HepG2 (cell line): ENCODE data around the gene MYADML2. TPM values are rescaled to one million over a fixed set of nuclear protein-coding genes. Genes with fewer than 3 reads are reported as not detected.
"Not testable (repeated sequence)": the region's sequence is repeated elsewhere in the genome, so short reads cannot be mapped to it uniquely, and the experiment has no call there.

ENCODE experiments used
- ATAC-seq: fragments of 200-7000 bp; cut with Tn5 transposase; 3 replicates; pipeline ENCODE4 v1.9.1; 2020; ENCODE audit warnings: mild to moderate bottlenecking, moderate library complexity
- BruUV-seq: library from RNA; stranded (reverse); fragments of 400-500 nt; replicated peaks from 2 replicates; lab custom pipeline; 2021; lab: Mats Ljungman, UMichigan
- CTCF ChIA-PET: fragments of 300-600 bp; formaldehyde crosslinking; extraction: SDS; loops from one replicate; lab custom pipeline; 2021; ENCODE audit warnings: low total read pairs, inconsistent platforms, low intra/inter-chr PET ratio; lab: Yijun Ruan, JAX
- POLR2A ChIA-PET: fragments of 350-600 bp; sonication (Branson Sonifier 250); formaldehyde crosslinking; loops from one replicate; lab custom pipeline; 2020; ENCODE audit warnings: antibody characterized with exemption, inconsistent platforms; lab: Yijun Ruan, JAX
- DNase-seq: peaks from one replicate; pipeline ENCODE4 v3.0.0-alpha.2; 2015; ENCODE audit warnings: low spot score
- FAIRE-seq: peaks from 3 replicates; lab custom pipeline; 2011; peaks lifted over from hg19 to GRCh38; lab: Jason Lieb, UNC
- H2AFZ ChIP-seq: one replicate; pipeline ENCODE4 v1.6.1; 2011; ENCODE audit warnings: low read length, inconsistent platforms
- H3K27ac ChIP-seq: fragments of 300-600 bp; 3 replicates; pipeline ENCODE4 v1.8.0; 2011; ENCODE audit warnings: mixed run types, mild to moderate bottlenecking, mixed read lengths, low read length, inconsistent platforms; ENCODE audit not compliant: insufficient read depth; ENCODE audit errors: extremely low read length
- H3K27me3 ChIP-seq, 2 experiments: fragments of 200-600 bp in 1 of 2; 2 replicates in 1 of 2; 3 replicates in 1 of 2; pipeline versions ENCODE4 v1.6.0 to v1.8.0; 2011; ENCODE audit warnings: low read length in 2 of 2, mild to moderate bottlenecking in 2 of 2, moderate library complexity in 2 of 2, inconsistent platforms in 1 of 2; ENCODE audit not compliant: insufficient read depth in 2 of 2, control insufficient read depth in 1 of 2
- H3K36me3 ChIP-seq, 2 experiments: fragments of 200-600 bp in 1 of 2; replicated peaks in 1 of 2; 2 replicates in 1 of 2; 3 replicates in 1 of 2; pipeline versions ENCODE4 v1.5.1 to v1.8.0; 2011; ENCODE audit warnings: low read length in 2 of 2, inconsistent platforms in 1 of 2; ENCODE audit not compliant: insufficient read depth in 2 of 2, control insufficient read depth in 1 of 2
- H3K4me1 ChIP-seq: 2 replicates; pipeline ENCODE4 v1.5.1; 2012; ENCODE audit warnings: low read length, inconsistent platforms; ENCODE audit not compliant: insufficient read depth
- H3K4me2 ChIP-seq: 2 replicates; pipeline ENCODE4 v1.6.0; 2011; ENCODE audit warnings: low read depth, low read length, inconsistent platforms
- H3K4me3 ChIP-seq, 3 experiments: fragments of 200-600 bp in 1 of 3; sonication (generic), shearing (Covaris generic) in 1 of 3; replicated peaks in 1 of 3; 2 replicates each; pipeline ENCODE4 v1.5.1; 2011 to 2016; ENCODE audit warnings: low read length in 3 of 3, inconsistent platforms in 2 of 3, low read depth in 2 of 3, mild to moderate bottlenecking in 2 of 3, control low read depth in 1 of 3, mixed read lengths in 1 of 3; ENCODE audit not compliant: insufficient read depth in 1 of 3
- H3K79me2 ChIP-seq: one replicate; pipeline ENCODE4 v1.6.1; 2011; ENCODE audit warnings: low read length, inconsistent platforms; ENCODE audit not compliant: insufficient read depth
- H3K9ac ChIP-seq: 2 replicates; pipeline ENCODE4 v1.6.0; 2011; ENCODE audit warnings: mild to moderate bottlenecking, low read depth, low read length, inconsistent platforms; ENCODE audit not compliant: insufficient read depth
- H3K9me3 ChIP-seq: 2 replicates; pipeline ENCODE4 v1.5.1; 2012; ENCODE audit warnings: mild to moderate bottlenecking, low read length
- H4K20me1 ChIP-seq: 2 replicates; pipeline ENCODE4 v1.6.0; 2011; ENCODE audit warnings: inconsistent platforms, mild to moderate bottlenecking, low read length, moderate library complexity; ENCODE audit not compliant: insufficient read depth
- ASH2L ChIP-seq: fragments of 300-600, 200-600 bp; sonication (generic); IDR thresholded peaks from 2 replicates; pipeline ENCODE4 v1.7.0; 2017; ENCODE audit warnings: low read depth, mild to moderate bottlenecking, moderate library complexity, mixed read lengths, low read length; ENCODE audit not compliant: insufficient read length
- FOSL2 ChIP-seq: sonication (generic); formaldehyde crosslinking; IDR thresholded peaks from 2 replicates; pipeline ENCODE4 v1.4.0; 2020; ENCODE audit warnings: missing genetic modification reagents
- FOXC1 ChIP-seq: sonication (generic); formaldehyde crosslinking; IDR thresholded peaks from 2 replicates; pipeline ENCODE4 v1.8.0; 2022; ENCODE audit warnings: mild to moderate bottlenecking, missing genetic modification reagents, borderline replicate concordance
- KDM5A ChIP-seq: fragments of 200-600 bp; sonication (generic); IDR thresholded peaks from 2 replicates; pipeline ENCODE4 v1.7.0; 2018; ENCODE audit warnings: antibody characterized with exemption, mild to moderate bottlenecking, low read length, borderline replicate concordance
- MAX ChIP-seq: IDR thresholded peaks from 2 replicates; pipeline ENCODE4 v1.6.1; 2012; ENCODE audit warnings: inconsistent platforms
- TFDP1 ChIP-seq: IDR thresholded peaks from 2 replicates; pipeline ENCODE4 v1.6.1; 2016; ENCODE audit warnings: missing compliant biosample characterization, missing genetic modification reagents, borderline replicate concordance
- ZNF792 ChIP-seq: IDR thresholded peaks from 2 replicates; pipeline ENCODE4 v1.6.1; 2016
- ZSCAN25 ChIP-seq: sonication (generic); formaldehyde crosslinking; IDR thresholded peaks from 2 replicates; pipeline ENCODE4 v1.8.0; 2022; ENCODE audit warnings: mild to moderate bottlenecking, missing genetic modification reagents
- WGBS: methylation state at CpG from one replicate; pipeline ENCODE4 v1.1.6; 2017; ENCODE audit warnings: low lambda C conversion rate; 5-methylcytosine and 5-hydroxymethylcytosine counted together
- in situ Hi-C: cut with HindIII; loops from 2 replicates; pipeline ENCODE4 v1.10.0; 2017; ENCODE audit warnings: low pct_unique_long_range_greater_than_20kb; ENCODE audit not compliant: extremely low pct_ligation_motif_present
- intact Hi-C: fragments of 100-400 bp; cut with micrococcal nuclease; formaldehyde crosslinking; loops from one replicate; pipeline ENCODE4 v1.10.0; 2022; ENCODE audit not compliant: unreplicated experiment
- polyA plus RNA-seq, 8 experiments: library from polyadenylated mRNA; depleted of rRNA in 3 of 8; stranded (reverse) in 7 of 8; unstranded in 1 of 8; fragments of >200 nt; fragmentation: Illumina TruSeq in 4 of 8; extraction: Trizol in 4 of 8; gene quantifications; 2 replicates each; pipeline versions ENCODE4 v1.2.1 to v1.2.3, GENCODE V29; 2011 to 2016; ENCODE audit warnings: low read depth in 4 of 8, missing spikeins in 1 of 8, mixed read lengths in 1 of 8; ENCODE audit not compliant: insufficient read depth in 1 of 8
- total RNA-seq, 5 experiments: library from RNA; depleted of rRNA; stranded (reverse); fragments of >200 nt; fragmentation: Illumina TruSeq; extraction: Trizol; gene quantifications; 2 replicates each; pipeline ENCODE4 v1.2.3, GENCODE V29; 2016; ENCODE audit warnings: low read depth in 1 of 5
- TF ChIP-seq, protein P1 (sequence below): IDR thresholded peaks from 2 replicates; pipeline ENCODE4 v1.6.1; 2016; ENCODE audit warnings: mild to moderate bottlenecking

The MYADML2 gene
- total and polyA plus RNA-seq, 2 of the 13 experiments (the other 11 are each of a cell fraction or from before 2014, with no cell fraction given) = not detected

DNA sequence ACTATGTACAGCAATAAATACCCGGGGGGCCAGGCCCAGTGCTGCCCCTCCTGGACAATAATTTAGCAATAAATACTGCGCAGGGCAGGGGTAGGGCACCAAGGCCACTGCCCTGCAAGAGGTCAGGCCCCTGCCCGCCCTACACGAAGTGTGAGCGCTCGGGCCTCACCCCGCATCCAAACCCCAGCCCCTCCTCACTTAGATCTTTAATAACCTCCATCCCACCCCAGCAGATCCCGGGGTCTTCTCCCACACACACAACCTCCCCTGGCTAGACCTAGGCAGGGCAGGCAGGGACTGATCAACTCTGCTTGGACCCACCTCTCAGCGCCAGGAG is 28.7 kb downstream of the MYADML2 start:
- FAIRE-seq = peak; percentile 60
- BruUV-seq, H2AFZ ChIP-seq, in situ Hi-C loops, H3K9me3 ChIP-seq, DNase-seq, H4K20me1 ChIP-seq, H3K27me3 ChIP-seq, intact Hi-C loops, CTCF ChIA-PET: not testable (repeated sequence)
- Histone ChIP-seq H3K4me1 (peaks cover 28% of the 10 kb centered on the region), H3K79me2 (peaks cover 50% of the 10 kb centered on the region), H3K36me3 (peaks cover 45 to 57% of the 10 kb centered on the region in 2 experiments), H3K4me2 (peak overlapping the region; percentile 83), H3K9ac (peak overlapping the region; percentile 50; the same call in 1 of the 2 replicates), H3K27ac (peak overlapping the region; percentile 27), H3K4me3 (peak overlapping the region in 2 of 3 experiments; percentile 87 to 93; a peak in 3 of 6 replicates)
- TF ChIP-seq KDM5A = peak; percentile 18; the same call in 1 of the 2 replicates
- peak; percentile 0 for TF ChIP-seq ASH2L
- TF ChIP-seq ZSCAN25 = 0 out of 2 replicates have a peak, but pooled peaks have one; percentile 23
- TF ChIP-seq MAX = 0 out of 2 replicates have a peak, but pooled peaks have one; percentile 1
- TF ChIP-seq TFDP1 = peak; percentile 5; the same call in 1 of the 2 replicates
- TF ChIP-seq FOSL2 (CRISPR knock-in tag) = 0 out of 2 replicates have a peak, but pooled peaks have one; percentile 2
- 0 out of 2 replicates have a peak, but pooled peaks have one; percentile 46 for TF ChIP-seq FOXC1 (CRISPR knock-in tag)
- TF ChIP-seq ZNF792 = 0 out of 2 replicates have a peak, but pooled peaks have one; percentile 7
- TF ChIP-seq, protein P1, sequence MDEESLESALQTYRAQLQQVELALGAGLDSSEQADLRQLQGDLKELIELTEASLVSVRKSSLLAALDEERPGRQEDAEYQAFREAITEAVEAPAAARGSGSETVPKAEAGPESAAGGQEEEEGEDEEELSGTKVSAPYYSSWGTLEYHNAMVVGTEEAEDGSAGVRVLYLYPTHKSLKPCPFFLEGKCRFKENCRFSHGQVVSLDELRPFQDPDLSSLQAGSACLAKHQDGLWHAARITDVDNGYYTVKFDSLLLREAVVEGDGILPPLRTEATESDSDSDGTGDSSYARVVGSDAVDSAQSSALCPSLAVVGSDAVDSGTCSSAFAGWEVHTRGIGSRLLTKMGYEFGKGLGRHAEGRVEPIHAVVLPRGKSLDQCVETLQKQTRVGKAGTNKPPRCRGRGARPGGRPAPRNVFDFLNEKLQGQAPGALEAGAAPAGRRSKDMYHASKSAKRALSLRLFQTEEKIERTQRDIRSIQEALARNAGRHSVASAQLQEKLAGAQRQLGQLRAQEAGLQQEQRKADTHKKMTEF (CRISPR knock-in tag) = 0 out of 2 replicates have a peak, but pooled peaks have one; percentile 8
- ATAC-seq = peak; percentile 44
- 32% methylated on average over 9 of the region's 9 CpGs for WGBS
- POLR2A ChIA-PET = interaction anchor here (1.7 to 2.8 kb wide), 2 partner anchors 9 to 73 kb away, joined by 5 to 49 read pairs; partner anchors contain the start of gene MAFG
